ENCODE measurements around the gene SLC2A6. TPM values are rescaled to one million over a fixed set of nuclear protein-coding genes. Genes with fewer than 3 reads are reported as not detected.

Gene SLC2A6
- total and polyA plus RNA-seq, 10 of the 15 experiments (the other 5 are each of a cell fraction or from before 2014, with no cell fraction given): 1.1 to 37.9 (median 18.3) TPM

- TF ChIP-seq E4F1 (IDR thresholded peaks at IDR 0.05; ENCODE audit: borderline replicate concordance, partially characterized antibody) (no peak), ZBTB33 (IDR thresholded peaks at IDR 0.05) (no peak), PBX3 (IDR thresholded peaks at IDR 0.05; ENCODE audit: insufficient replicate concordance, low read depth, low read length) (no peak), JUNB (IDR thresholded peaks at IDR 0.05) (no peak), SREBF1 (IDR thresholded peaks at IDR 0.05; ENCODE audit: low read length) (no peak), ZNF207 (IDR thresholded peaks at IDR 0.05; ENCODE audit: borderline replicate concordance) (no peak), CBX3 (IDR thresholded peaks at IDR 0.05; ENCODE audit: borderline replicate concordance, low read depth) (no peak), SMAD5 (IDR thresholded peaks at IDR 0.05; ENCODE audit: low read depth) (no peak; the same call in 1 of the 2 replicates), PML (IDR thresholded peaks at IDR 0.05; ENCODE audit: low read length) (no peak)
- TF ChIP-seq, protein P1, sequence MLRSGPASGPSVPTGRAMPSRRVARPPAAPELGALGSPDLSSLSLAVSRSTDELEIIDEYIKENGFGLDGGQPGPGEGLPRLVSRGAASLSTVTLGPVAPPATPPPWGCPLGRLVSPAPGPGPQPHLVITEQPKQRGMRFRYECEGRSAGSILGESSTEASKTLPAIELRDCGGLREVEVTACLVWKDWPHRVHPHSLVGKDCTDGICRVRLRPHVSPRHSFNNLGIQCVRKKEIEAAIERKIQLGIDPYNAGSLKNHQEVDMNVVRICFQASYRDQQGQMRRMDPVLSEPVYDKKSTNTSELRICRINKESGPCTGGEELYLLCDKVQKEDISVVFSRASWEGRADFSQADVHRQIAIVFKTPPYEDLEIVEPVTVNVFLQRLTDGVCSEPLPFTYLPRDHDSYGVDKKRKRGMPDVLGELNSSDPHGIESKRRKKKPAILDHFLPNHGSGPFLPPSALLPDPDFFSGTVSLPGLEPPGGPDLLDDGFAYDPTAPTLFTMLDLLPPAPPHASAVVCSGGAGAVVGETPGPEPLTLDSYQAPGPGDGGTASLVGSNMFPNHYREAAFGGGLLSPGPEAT (IDR thresholded peaks at IDR 0.05; ENCODE audit: low read depth): no peak
Measured at GRCh38 chr9:133478851-133479711, at the start of gene SLC2A6 (continued).
